ENCODE results near the gene TRIM39. TPM values are rescaled to one million over a fixed set of nuclear protein-coding genes. Genes with fewer than 3 reads are reported as not detected.
A peak's percentile ranks its signal among the peaks of the same experiment; 100 is the strongest.

TRIM39 gene
- total RNA-seq, 1 experiment from 2014 or later = 13.2 TPM

DNA sequence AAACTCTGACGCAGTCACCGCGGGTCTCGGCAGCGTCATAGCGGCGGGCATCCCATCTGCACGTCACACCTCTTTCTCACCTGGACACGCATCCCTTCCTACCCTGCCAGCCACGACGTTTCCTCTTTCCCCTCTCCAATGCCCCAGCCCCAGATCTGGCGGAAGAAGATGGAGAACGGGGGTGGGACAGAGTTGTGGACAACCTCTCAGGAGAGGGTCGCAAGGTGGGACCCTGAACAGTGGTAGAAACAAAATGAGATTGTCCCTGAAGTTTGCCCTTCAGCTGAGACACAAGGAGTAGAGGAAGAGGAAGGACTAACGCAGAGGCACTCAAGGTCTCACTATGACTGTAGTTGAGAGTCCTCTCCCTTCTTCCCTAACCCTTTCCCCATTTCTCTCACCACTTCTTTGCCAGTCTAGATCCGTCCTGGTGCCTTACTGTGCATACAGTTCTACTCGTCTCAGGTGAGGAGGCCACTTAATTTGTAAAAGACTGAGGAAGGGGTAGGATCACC is 562 bp downstream of the TRIM39 start:
- DNase-seq (ENCODE audit: low read depth) = no peak

- no peak for DNase-seq (ENCODE audit: low read depth)
Observed at GRCh38 chr6:30328397-30328796, 1.7 kb downstream of the TRIM39 start.

DNA sequence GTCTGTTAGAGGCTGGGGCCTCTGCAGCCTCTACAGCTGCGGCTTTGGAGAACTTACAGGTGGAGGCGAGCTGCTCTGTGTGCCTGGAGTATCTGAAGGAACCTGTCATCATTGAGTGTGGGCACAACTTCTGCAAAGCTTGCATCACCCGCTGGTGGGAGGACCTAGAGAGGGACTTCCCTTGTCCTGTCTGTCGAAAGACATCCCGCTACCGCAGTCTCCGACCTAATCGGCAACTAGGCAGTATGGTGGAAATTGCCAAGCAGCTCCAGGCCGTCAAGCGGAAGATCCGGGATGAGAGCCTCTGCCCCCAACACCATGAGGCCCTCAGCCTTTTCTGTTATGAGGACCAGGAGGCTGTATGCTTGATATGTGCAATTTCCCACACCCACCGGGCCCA is 2.6 kb downstream of the TRIM39 start:
- no peak for DNase-seq (ENCODE audit: low read depth)

- DNase-seq (ENCODE audit: low read depth) = no peak
Observed at GRCh38 chr6:30331981-30332380, 5.3 kb downstream of the TRIM39 start.

- DNase-seq (ENCODE audit: low read depth) = no peak
Observed at GRCh38 chr6:30334075-30334783, 7.5 kb downstream of the TRIM39 start.

DNA sequence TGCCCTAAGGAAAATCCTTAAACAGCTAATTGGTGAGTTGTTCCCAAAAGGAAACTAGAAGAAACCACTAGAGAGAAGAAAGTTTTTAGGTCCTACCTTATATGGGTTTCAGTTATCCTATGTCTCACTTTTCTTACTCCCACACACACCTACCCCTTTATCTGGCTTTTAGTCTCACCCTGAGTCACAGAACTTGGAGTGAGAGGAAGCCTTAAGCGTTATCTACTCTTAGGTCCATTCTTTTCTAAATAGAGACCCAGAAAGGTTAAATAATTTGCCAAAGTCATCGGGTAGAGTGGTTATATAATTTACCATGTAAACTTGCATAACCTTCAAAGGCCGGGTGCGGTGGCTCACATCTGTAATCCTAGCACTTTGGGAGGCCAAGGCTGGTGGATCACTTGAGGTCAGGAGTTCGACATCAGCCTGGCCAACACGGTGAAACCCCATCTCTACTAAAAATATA is 13.9 kb downstream of the TRIM39 start:
- no peak for DNase-seq (ENCODE audit: low read depth)

DNA sequence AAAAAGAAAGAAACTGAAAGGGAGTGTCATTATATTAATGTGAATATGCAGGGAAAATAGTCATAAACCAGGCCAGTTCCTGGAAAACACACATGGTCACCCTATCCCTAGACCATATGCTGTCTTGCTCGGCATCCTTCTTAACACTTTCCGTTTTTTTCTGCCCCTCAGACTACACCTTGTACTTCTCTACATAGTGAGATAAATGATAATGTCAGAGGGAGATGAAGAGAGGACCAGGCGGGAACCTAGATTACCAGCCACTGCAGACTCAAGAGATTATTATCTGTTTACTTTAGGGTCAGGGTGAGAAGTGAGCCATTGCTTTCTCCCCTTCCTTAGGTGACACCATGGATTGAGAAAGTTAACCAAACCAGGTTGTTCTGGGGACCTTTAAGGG is 14.5 kb downstream of the TRIM39 start:
- no peak for DNase-seq (ENCODE audit: low read depth)

- no peak for DNase-seq (ENCODE audit: low read depth)
Observed at GRCh38 chr6:30341728-30342127, 15.0 kb downstream of the TRIM39 start.

- DNase-seq (ENCODE audit: low read depth) = no peak
Observed at GRCh38 chr6:30344191-30344867, 17.6 kb downstream of the TRIM39 start.

GRCh38 chr6:30344868-30345671 is 18.3 kb downstream of the TRIM39 start, which contains the start of gene RPP21:
TSS of gene RPP21 (plus strand) at chr6:30345156. CDS start at chr6:30345172, 16 bp downstream.
- peak; percentile 77 for DNase-seq (ENCODE audit: low read depth)

DNA sequence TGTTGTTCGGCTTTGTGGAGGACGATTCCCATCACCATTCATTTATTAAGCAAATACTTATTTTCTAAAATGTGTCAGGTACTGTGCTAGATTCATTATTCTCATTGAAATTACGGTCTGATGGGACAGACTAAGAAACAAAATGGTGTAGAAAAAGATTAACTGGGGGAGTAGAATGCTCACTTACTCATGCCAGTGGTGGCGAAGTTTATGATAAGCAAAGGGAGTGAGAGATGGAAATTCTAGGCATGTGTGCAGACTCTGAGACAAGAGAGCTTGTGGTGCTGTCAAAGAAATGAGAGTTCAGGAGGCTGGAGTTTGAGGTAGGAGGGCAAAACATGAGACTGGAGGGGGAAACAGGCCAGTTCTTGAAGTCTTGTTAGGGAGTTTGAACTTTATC is 19.1 kb downstream of the TRIM39 start:
- DNase-seq (ENCODE audit: low read depth) = no peak

GRCh38 chr6:30348957-30349356 is 22.2 kb downstream of the TRIM39 start:
- no peak for DNase-seq (ENCODE audit: low read depth)

DNA sequence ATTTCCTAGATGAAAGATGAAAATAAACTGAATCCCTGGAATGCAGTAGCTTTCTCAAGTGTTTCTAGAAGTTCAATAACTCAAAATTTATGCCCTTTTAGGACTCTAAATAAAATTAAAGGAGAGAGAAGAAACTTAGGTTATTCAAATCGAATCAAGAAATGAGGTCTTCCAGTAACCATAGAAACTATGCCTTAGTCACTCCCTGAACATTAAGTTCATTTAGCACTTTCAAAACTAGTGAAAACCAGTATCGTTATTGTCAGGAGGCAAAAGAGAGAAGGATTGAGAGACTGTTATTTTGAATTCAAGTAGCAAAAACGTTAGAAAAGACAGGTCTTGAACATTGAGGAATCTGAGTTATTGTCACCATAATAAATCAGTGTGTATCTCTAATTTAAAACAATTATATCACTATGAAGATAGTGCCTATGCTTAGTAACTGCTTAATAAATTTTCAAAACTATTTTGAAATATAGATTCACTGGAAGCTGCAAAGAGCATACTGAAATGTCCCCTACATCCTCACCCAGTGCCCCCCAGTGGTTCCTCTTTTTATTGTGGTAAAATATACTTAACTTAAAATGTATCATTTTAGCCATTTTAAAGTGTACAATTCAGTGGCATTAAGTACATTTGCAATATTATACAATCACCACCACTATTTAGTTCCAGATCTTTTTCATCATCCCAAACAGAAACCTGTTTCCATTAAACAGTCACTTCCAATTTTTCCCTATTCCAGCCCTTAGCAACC is 22.9 kb downstream of the TRIM39 start:
- no peak for DNase-seq (ENCODE audit: low read depth)

- DNase-seq (ENCODE audit: low read depth) = no peak
Observed at GRCh38 chr6:30350524-30350923, 23.8 kb downstream of the TRIM39 start.

DNA sequence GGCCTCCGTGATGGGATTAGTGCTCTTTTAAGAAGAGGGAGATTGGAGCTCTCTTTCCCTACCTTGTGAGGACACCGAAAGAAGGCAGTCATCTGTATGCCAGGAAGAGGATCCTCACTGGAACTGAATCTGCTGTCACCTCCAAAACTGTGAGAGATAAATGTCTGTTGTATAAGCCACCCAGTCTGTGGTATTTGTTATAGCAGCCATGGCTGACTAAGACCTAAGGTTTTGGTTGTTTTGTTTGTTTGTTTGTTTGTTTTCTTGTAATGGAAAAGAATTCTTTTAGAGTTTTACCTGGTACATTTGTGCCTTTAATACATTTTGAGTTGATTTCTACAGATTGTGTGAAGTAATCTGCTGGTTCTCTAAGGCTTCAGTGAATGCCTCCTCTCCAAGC is 25.8 kb downstream of the TRIM39 start:
- DNase-seq (ENCODE audit: low read depth) = no peak

GRCh38 chr6:30355281-30355680 is 28.6 kb downstream of the TRIM39 start:
- no peak for DNase-seq (ENCODE audit: low read depth)

DNA sequence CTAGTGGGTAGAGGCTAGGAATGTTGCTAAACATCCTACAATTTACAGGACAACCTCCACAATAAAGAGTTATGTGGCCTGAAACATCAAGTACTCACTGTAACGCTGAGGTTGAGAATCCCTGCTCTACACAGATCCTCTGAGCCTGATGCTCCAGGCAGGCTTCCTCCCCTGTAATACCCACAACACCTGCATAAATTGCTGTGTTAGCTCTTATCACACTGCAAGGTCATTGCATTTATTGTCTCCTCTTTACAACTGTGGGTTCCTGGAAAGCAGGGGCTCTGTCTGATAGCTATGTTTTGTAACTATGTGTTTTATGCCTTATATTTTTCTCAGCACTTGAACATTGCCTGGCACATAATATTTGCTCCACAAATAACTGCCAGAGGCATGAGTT is 29.8 kb downstream of the TRIM39 start:
- no peak for DNase-seq (ENCODE audit: low read depth)

DNA sequence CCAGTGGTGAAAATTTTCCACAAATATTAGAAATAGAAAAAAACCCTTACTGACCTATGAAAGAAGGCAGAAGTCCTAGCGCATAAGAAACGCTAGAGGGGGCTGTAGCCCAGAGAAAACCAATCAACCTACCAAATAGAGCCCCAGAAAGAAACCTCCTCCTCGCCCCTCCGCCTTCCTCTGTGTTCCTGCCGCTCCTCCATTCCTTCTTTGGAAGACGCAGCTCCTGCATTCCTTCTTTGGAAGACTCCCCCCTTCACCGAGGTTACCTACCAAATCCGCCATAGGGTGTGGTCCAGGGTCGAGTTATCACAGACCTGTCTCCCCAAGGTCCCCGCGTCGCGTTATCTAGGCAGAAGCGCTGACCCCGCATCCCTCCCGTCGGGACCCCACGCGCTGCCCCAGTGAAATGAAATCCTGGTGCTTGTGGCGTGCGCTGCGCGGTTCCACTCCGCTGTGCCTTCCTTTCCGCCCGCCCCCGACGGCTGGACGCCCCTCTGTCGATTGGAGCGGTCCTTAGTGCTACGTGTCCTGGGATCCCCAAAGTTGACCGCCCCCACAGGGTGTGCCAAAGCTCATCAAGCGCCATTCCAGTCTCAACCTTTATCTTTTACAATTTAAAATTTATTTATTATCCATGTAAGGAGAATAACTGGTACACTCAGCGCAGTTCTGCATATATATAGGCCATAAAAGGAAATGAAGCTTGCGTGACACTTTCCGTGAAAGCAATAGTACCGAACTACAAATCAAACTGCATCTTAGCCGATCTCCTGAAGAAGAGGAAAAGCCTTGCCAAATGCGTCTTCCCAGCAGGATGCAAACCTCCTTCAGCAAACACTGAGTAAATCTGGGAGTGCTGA is 31.2 kb downstream of the TRIM39 start:
- DNase-seq (ENCODE audit: low read depth) = peak; percentile 64

GRCh38 chr6:30359276-30359675 is 32.5 kb downstream of the TRIM39 start:
- DNase-seq (ENCODE audit: low read depth) = no peak

- no peak for DNase-seq (ENCODE audit: low read depth)
Observed at GRCh38 chr6:30360139-30360538, 33.4 kb downstream of the TRIM39 start.

Data from HT1080 (cell line).